ENCODE results near the gene CIB4.
"Not testable (repeated sequence)": the region's sequence is repeated elsewhere in the genome, so short reads cannot be mapped to it uniquely, and the experiment has no call there.

The CIB4 gene

DNA sequence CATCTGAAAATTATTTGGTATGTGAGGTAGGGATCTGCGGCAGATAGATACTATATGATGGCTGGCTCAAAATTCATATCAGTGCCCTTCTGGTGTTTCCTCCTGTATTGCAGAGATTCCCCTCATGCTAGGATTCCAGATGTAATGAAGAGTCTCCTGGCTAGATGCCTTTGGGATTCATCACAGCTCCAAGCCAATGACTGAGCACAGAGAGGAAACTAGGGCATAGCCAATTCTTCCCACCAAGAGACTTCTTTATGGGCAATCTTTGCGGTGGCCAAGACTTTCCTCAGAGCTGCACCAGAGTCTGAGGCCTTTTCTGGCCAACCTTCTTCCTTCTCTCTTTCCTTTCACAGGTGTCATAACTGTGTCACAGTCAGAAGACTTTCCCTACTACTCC lies 25.5 kb upstream of the CIB4 start:
- DNase-seq: peak; percentile 59

DNA sequence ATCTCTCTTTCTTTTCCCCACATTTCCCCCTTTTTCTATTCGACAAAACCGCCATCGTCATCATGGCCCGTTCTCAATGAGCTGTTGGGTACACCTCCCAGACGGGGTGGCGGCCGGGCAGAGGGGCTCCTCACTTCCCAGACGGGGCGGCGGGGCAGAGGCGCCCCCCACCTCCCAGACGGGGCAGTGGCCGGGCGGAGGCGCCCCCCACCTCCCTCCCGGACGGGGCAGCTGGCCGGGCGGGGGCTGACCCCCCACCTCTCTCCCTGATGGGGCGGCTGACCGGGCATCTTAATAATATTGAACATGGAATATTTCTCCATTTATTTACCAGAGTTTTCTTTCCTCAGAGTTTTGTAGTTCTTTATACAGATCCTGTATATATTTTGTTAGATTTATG lies 24.1 kb upstream of the CIB4 start:
- not testable (repeated sequence) for DNase-seq

GRCh38 chr2:26660363-26660962 lies 19.3 kb upstream of the CIB4 start:
- no peak for DNase-seq

DNA sequence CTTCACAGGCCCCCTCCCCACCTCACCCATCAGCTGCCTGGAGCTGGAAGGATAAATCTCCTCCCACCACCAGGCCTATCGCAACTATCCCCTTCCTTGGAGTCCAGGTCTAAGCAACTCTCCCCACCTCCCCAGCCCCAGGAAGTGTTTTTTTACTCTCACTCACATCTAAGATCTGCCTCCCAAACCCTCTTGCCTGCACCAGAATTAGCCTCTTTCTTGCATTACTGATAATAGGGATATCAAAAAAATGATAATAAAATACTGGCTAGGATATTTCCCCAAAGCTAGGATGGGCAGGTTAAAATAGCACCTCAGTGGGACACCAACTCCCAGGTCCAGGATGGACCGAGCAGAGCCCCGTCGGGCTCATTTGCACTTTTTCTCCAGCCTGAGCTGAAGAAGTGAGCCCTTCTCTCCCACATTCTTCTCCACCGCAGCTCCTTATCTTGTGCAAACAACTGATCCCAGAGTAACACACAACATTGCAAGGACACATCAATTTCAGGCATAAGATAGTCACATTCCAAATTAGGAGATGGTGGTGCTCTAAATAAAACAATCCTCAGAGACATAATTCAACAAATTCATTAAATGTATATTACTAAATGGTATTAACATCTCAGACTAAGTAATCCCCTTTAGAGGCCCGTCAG lies 17.7 kb upstream of the CIB4 start:
- peak; percentile 21 for DNase-seq

- no peak for DNase-seq
Measured at GRCh38 chr2:26657265-26657664, 16.1 kb upstream of the CIB4 start.

GRCh38 chr2:26655611-26656195 lies 14.5 kb upstream of the CIB4 start:
- DNase-seq: peak; percentile 48

- DNase-seq: not testable (repeated sequence)
Measured at GRCh38 chr2:26655120-26655519, 14.0 kb upstream of the CIB4 start.

DNA sequence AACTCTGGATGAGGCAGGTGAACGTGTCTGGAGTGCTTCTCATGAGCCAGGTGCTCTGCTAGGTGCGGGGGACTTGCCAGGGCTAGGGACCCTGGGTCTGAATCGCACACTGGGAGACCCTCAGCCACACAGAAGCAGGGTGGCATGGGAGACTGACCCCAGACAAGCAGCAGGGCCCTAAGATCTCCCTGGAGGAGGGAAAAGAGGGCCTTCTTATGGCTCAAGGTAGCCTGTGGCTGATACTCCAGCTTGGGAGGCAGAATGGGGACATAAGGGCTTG lies 12.8 kb upstream of the CIB4 start:
- DNase-seq: no peak

GRCh38 chr2:26653207-26654060 lies 12.3 kb upstream of the CIB4 start:
- peak; percentile 65 for DNase-seq

- DNase-seq: peak; percentile 47
Measured at GRCh38 chr2:26652361-26653041, 11.3 kb upstream of the CIB4 start.

DNA sequence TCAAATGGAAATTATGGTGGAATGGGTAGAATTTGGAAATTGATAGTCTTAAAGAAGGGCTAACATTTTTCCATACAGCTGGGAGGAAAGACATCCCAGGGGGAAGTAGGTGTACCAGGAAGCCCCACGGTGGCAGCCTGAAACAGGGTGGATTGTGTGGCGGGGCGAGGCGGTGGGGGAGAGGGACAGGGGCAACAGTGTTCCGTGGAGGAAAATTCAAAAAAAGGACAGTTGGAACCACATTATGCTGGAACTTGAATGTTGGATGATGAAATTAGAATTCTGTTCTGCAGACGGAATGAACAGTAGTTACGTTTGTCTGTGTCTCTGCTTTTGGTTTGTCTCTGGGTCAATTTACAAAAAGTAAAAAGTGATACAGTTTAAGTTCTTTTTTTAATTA lies 10.6 kb upstream of the CIB4 start:
- peak; percentile 39 for DNase-seq

DNA sequence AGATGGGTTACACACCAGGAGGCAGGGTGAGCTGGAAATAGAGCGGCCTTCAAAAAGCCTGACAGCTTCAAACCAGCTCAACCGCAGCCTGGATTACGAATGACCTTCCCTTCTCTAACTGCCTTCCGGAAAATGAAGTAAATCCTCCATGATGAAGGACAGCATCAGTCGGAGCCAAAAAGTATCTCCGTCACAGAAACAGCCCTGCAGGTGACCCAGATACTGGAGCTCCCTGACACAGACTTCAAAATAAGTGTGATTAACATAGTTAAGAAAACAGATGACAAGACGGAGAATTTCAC lies 10.3 kb upstream of the CIB4 start:
- no peak for DNase-seq

DNA sequence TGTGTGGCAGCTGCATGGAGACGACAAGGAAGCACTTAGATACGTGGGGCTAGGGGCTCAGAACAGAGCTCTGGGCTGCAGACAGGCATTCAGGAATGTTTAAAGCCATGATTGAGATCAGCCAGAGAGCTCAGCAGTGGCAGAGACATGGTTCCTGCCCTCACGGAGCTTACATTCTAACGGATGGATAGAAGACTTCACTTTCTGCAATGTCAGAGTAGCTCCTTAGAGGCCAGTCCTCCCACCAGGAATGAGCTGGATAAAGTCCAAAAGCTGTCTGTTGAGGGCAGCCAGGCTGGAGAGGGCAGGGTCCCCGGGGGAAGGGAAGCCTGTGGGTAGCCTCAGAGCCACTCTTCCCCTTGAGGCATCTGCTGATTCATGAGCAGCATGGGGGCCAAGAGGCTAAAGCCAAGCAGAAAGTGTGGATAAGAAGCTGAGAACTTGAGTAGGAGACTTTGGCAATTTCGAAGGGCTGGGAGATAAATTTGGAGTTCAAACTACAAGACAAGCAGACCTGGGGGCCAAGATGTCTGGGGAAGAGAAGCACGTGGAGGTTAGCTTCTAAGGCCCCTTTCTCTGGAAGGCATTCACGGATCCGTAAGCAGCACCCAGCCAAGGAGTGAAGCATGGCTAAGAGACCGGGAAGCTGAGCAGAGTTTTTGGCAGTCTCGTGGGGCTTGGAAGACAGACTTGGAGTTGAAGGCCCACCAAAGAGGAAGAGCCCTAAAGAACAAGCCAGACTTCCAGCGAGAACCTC lies 9.7 kb upstream of the CIB4 start:
- peak; percentile 36 for DNase-seq

- DNase-seq: peak; percentile 28
Measured at GRCh38 chr2:26649992-26650712, 9.0 kb upstream of the CIB4 start.

- peak; percentile 38 for DNase-seq
Measured at GRCh38 chr2:26649322-26649721, 8.2 kb upstream of the CIB4 start.

GRCh38 chr2:26648516-26648915 lies 7.3 kb upstream of the CIB4 start:
- peak; percentile 37 for DNase-seq

GRCh38 chr2:26647981-26648380 lies 6.8 kb upstream of the CIB4 start:
- DNase-seq: peak; percentile 33

DNA sequence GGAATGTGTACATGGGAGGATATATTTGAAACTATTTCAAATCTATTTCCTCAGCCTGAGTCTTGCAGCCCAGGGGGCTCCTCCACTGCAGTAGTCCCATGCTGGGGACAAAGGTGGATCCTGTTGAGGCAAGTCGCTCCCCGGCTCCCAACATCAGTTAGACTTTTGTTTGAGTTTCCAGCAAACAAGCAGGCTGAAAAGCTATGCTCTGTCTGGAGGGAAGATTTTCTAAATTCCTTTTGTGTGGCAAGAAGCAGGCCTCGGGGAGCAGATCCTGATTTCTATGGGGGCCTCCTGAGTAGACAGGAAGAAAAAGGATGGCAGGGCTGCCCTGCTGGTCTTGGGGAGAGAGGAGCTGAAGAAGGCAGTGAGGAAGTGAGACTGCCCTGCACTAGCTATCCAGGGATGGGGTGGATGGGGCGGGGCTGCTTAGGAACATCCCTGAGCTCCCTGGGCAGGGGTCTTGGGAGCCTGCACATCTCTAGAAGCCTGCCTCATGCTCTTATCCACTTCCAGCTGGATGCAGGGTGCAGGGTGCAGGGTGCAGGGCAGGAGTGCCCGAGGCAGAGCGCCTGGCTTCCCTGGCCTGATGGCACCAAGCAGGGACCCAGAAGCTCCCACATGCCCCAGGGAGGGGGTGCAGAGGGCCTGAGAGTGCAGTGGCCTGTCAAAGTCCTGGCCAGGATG lies 6.0 kb upstream of the CIB4 start:
- peak; percentile 51 for DNase-seq

- DNase-seq: no peak
Measured at GRCh38 chr2:26645762-26646161, 4.6 kb upstream of the CIB4 start.

GRCh38 chr2:26644188-26644835 lies 3.1 kb upstream of the CIB4 start:
- DNase-seq: no peak

GRCh38 chr2:26642429-26642828 lies 1.3 kb upstream of the CIB4 start:
- no peak for DNase-seq

Measured in islet precursor cell (in vitro differentiated cells).